ENCODE results near the gene MVB12A.
A peak's percentile ranks its signal among the peaks of the same experiment; 100 is the strongest.

Gene MVB12A

DNA sequence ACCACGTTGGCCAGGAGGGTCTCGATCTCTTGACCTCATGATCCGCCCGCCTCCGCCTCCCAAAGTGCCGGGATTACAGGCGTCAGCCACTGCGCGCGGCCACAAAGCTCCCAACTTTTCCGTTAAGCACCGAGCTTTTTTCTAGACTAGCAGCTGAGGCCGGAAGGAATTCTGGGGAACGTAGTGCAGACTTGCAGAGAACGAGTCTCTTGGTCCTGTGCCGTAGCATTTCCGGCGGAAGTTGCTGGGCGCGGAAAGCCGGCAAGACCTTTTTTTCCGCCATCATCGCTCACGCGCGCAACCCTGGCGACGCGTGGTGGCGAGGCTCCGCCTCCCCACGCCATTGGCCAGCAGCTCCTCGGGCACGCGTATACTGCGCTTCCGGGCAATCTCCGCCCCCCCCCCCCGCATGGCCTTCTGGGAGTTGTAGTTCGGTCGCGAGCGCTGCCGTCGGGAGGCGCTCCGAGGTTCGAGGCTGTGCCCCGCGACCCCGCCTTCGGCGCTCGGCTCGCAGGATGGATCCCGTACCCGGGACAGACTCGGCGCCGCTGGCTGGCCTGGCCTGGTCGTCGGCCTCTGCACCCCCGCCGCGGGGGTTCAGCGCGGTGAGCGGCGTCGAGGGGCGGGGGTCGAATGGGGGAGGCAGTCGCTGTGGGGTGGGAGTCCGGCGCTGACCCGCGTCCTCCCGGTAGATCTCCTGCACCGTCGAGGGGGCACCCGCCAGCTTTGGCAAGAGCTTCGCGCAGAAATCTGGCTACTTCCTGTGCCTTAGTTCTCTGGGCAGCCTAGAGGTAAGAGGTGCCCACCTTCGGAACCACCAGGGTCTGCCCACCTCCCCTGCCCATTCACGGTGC is at the start of gene MVB12A:
TSS of gene MVB12A (plus strand) at position 427 of the 854 bp plus-strand sequence. CDS start at position 516, 89 bp downstream.
- DNase-seq, result peak; percentile 86 to 95 (median 90)

DNA sequence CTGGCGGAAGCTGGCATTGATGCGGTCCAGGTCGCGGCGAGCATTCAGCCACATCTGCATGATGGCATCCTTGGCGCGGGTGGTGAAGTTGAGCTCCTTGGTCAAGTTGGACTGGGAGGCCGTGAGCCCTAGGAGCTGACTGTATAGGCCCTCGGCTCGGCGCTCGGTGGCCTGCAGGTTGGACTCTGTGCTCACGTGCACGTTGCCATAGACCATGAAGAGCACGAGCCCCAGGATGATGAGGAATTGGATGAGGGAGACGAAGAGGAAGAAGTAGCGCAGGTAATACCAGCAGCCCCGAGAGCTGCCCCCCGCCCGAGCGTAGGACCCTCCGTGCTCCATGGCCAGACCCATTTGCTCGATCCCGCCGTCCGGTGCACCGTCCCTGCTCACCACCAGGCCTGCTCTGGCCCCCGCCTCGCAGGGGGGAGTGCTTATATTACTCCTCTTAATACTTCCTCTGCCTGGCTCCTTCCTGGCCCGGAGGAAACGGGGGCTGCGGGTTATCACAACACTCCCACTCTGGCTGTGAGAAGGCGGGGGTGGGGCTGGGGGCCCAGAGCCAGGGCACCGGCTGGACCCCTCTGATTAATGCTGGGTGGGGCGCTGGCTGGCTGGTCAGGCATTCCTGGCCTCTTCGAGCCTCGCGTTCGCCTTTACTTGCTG is 42.8 kb upstream of the MVB12A start, which contains the start of gene PLVAP:
TSS of gene PLVAP (minus strand) at position 408 of the 666 bp plus-strand sequence. CDS start at position 354, 54 bp downstream.
- DNase-seq, result no peak

DNA sequence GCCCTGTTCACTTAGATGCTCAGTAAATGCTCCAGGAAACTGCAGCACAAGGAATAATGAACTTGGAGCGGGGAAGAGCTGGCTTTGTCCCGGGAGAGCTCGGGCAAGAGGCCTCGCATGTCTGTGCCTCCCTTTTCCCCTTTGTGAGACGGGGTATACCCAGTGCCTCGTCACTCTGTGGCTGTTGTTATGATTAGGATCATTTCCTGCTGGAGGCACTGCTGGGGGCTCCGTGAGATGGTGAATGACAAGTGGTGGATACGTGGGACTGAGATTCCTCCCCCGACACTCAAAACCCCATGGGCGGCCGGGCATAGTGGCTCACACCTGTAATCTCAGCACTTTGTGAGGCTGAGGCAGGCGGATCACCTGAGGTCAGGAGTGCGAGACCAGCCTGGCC is 41.6 kb upstream of the MVB12A start:
- no peak for DNase-seq

DNA sequence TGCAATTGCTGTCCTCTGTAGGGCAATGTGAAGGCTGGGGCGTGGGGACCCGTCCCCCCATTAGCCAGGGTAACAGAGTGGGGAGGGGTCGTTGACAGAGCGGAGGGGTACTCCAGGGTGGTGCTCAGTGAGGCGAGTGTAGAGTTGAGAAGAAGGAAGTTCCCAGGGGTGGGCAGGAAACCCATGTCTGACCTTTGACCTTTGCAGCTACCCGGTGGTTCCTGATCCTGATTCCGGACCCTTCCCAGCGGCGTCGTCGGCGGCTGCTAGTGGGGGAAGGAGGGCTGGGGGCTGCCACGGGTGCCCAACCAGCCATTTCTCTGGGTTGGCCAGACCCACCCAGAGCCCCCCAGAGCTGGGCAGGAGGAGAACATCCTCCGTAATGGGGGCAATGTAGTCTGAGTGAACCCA is 40.6 kb upstream of the MVB12A start:
- no peak for DNase-seq

DNA sequence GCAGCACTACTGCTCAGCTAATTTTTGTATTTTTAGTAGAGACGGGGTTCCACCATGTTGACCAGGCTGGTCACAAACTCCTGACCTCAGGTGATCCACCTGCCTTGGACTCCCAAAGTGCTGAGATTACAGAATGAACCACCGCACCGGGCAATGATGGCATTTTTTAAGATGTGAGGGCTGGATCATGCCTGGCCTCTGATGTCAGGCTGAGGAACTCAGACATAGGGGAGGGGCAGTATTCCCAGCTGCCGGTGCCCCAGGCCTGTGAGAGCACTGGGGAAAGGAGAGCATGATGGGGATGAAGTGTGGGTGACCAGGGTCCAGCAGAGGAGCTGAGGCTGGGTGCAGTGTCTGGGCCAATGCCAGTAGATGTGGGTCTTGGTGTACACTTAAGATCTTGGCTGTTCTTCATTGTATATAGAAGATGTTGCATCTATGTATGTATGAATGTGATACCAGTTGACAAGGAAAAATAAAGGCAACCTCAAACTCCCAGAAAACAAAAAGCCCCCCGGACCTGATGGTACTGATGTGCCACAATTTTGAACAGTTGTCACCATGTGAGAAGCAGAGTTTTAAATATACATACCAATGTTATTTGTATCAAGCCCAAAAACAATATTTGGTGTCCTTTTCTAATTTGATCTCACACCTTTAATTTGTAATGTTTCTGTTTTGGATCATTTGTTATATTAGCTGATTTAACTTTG is 39.3 kb upstream of the MVB12A start:
- no peak for DNase-seq

DNA sequence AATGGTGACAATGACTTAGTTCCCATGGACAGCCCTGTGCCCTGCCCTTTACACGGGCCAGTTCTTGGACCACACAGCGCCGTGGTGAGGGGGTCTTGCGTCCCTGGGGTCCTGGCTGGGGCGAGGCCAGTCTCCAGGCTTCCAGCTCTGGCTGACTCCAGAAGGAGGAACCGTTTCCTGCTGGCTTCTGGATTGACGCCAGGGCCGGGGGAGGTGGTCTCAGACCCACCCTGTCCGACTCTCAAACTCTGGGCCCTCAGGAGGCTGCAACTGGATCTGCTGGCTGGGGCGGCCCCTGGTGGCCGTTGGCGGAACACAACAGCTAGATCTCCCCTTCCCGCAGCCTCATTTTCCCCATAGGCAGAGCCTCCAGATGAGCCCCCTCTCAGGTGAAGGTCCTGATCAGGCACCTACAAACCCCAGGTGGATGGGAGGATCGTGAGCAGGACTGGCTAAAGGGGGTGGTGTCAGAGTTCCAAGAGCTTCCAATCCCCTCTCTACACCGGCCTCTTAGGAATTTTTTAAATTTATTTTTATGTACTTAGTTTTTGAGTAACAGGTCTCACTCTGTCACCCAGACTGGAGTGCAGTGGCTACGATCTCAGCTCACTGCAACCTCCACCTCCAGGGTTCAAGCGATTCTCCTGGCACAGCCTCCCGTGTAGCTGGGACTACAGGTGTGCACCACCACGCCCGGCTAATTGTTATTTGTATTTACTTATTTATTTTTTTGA is 33.8 kb upstream of the MVB12A start:
- peak; percentile 16 to 46 (median 42) for DNase-seq

DNA sequence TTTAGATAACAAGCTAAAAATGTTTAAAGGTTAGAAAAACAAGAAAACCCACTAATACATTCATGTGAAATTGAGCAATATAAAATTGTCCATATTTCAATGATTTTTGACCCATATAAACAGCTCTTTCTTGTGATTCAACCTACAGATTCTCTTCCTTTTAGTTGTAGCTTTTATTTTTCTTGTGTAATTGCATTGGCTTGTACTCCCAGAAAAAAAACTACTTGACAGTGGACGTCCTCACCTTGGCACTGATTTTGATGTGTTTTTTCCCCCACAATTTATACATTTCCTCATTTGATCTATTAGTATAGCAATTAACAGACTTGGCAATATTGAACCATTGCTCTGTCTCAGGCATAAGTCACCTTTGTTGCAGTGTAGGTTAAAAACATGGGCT is 30.6 kb upstream of the MVB12A start:
- DNase-seq, result no peak

DNA sequence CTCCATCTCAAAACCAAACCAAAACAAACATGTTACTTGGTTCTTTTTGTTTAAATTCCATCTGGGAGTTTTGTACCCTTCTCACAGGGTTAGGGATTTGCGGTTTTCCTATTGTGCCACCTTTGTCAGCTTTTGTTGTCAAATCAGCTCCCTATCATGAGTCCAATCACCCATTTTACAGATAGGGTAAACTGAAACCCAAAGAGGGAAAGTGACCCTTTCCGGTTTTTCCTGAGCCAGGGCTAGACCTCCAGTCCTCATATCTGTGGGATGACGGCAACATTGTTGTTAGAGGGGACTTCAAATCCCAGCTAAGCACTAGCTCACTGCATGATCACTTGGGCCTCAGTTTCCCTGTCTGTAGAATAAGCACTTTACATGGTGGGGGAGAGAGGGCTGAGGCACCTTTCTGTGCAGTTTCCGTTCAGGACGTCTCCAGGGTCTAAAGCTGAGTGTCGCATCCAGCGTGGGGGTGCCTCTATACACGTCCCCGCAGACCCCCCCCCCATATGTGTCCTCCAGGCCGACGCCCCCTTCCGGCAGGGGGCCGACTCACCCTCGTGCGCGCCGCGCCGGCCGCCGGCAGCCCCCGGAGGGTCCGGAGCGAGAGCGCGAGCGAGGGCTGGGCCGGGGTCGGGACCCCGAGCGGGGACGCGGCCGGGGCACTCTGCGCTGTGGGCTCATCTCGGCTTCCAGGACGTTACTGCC is 29.7 kb upstream of the MVB12A start:
- DNase-seq, result no peak

DNA sequence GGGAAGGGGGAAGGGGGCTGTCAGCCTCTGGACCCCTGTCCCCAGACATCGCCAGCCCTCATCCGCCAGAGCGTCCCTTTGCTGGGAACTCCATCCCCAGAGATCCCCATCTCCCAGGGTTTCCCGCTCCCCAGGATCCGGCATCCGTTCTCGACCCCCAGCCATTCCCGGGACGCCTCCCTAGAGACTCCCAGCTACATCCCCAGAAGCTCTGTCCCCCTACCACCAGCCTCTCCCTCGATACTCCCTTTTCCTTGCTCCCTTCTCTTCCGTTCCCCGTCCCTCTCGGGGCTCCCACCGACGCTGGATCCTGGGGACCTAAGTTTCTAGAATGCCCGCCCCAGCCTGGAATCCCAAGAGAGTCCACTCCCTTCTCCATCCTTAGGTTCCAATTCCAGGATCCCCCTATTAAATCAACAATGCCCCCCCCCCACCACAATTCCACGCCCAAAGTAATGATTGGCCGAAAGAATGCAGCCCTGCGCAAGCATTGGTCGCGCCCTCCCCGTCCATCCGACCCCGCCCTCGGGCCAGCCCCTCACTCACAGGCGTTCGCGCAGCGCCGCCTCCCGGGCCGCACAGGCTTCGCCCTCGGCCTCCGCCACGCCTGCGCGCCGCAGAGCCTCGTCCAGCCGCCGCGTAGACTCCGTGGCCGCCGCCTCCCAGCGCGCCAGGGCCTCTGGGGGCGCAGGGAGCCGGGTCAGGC is 29.0 kb upstream of the MVB12A start:
- peak; percentile 73 to 81 (median 75) for DNase-seq

DNA sequence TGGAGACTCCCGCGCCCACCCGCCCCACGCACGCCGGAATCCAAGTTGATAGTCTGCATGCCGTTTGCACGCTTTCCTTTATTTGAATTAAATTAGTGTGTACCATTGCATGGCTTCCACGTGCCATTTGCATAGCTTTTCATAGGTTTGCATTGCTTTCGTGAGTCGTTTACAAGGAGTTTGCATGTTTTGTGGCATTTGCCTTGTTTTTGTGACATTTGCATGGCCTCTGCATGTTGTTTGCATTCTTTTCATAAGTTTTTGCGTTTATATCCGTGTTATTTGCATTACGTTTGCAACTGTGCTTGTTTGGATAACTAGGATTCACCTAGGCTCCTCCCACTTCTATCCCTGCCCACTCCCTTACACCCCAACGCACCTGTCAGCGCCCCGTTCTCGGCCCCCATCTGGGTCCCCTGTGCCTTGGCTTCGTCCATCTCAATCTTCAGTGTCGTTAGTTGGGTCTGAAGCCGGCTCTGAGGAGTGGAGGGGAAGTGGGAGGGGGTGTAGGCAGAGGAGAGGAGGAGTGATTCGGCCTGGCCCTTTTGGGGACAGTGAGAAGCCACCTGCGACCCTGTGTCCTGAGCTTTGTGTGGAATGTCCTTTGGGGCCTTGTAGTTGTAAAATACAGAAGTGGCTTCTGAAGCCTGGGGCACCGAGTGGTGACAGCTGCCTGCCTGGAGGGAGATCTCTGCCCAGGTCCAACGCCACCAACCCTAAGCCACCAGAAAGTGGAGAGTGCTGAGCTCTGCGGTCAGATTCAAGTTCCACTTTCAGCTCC is 28.3 kb upstream of the MVB12A start:
- DNase-seq, result no peak

DNA sequence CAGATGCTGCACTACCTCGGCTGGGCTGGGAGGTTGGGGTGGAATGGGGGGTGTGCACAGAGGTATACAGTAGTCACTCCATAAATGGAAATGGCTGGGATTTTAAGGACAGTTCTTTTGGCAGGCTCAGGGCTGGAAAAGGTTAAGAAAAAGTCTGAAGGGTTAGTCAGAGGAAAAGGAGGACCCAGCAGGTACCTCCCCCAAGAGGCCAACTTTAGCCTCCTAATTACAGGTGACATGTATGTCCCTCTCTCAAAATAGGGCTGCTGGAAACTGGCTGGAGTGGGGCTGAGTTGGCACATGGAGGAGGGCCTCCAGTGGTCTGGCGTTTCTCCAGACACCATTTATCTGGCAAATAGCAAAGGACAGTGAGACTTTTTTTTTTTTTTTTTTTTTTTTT is 26.8 kb upstream of the MVB12A start:
- DNase-seq, result no peak

DNA sequence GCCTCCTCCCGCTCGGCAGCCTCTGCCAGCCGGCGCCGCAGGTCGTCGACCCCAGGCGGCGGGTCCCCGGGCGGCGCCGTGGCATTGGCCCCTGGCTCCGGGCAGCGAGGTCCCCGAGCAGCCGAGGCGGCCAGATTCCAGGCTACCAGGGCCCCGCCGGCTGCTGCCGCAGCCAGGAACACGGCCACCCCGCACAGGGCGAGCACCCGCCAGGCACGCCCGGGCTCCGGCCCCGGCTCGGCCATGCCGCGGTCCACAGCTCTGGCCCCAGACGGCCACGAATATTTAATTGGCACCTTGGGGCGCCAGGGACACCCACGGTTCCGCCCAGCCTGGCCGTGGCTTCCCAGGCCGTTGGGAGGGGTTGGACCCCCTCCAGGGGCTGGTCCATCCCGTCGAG is 25.9 kb upstream of the MVB12A start, which contains the start of gene CCDC194:
TSS of gene CCDC194 (minus strand) at position 283 of the 400 bp plus-strand sequence. CDS start at position 245, 38 bp downstream.
- no peak for DNase-seq

DNA sequence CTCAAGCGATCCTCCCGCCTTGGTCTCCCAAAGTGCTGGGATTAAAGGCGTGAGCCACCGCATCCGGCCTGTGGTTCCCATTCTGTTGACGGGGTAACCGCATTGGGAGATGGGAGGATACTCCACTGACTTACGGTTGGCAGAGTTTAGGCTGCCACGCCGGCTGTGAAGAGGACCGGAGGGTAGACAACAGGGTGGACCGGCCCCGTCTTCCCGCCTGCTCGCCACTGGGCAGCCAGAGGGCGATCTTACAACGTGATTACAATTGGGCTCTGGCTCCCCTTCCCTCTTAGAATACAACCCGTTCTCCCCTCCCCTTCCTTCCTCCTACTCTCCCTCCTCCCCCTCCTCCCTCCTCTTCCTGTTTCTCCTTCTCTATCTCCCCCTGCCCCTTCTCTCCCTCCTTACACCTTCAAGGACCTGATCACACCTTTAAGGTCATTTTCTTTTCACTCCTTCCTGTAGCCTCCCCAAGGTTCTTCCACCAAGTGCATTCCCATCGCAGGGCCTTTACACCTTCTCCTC is 24.9 kb upstream of the MVB12A start:
- peak; percentile 25 to 55 (median 48) for DNase-seq

DNA sequence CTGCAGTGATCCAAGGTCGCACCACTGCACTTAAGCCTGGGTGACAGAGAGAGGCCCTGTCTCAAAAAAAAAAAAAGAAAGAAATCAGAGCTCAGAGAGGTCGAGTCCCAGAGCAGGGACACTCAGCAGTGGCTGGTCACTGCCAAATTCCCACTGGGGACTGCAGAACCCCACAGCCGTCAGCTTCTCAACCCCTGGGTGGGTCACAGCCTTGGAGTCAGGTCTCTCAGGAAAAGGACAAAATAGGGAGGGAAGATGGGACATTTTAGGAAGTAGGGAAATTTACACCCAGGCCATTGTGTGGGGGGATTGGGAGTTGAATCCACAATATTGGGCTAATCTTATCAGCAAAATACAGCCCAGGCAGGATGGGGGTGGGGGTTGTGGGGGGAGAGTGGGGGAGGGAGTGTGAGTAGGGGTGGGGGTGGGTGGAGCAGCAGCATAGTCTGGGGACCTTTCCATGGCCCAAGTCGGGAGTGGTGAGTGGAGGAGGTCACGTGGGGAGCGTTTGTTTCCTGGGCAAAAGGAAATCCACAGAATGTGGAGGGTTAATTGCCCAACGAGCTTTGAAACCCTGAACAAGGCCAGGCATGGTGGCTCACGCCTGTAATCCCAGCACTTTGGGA is 20.8 kb upstream of the MVB12A start:
- DNase-seq, result no peak

DNA sequence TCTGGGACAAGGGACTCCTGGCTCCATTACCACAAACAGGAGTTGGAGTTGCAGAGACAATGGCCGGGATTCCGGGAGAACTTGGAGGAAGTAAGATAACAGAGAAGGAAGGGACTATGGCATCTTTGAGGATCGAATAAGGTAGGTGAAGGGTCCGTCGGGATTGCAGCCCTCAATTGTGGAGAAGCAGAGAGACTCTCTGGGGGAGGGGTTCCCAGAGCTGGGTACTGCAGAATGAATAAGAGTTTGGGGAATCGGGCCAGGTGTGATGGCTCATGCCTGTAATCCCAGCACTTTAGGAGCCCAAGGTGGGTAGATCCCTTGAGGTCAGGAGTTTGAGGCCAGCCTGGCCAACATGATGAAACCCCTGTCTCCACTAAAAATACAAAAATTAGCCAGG is 18.2 kb upstream of the MVB12A start:
- no peak for DNase-seq

DNA sequence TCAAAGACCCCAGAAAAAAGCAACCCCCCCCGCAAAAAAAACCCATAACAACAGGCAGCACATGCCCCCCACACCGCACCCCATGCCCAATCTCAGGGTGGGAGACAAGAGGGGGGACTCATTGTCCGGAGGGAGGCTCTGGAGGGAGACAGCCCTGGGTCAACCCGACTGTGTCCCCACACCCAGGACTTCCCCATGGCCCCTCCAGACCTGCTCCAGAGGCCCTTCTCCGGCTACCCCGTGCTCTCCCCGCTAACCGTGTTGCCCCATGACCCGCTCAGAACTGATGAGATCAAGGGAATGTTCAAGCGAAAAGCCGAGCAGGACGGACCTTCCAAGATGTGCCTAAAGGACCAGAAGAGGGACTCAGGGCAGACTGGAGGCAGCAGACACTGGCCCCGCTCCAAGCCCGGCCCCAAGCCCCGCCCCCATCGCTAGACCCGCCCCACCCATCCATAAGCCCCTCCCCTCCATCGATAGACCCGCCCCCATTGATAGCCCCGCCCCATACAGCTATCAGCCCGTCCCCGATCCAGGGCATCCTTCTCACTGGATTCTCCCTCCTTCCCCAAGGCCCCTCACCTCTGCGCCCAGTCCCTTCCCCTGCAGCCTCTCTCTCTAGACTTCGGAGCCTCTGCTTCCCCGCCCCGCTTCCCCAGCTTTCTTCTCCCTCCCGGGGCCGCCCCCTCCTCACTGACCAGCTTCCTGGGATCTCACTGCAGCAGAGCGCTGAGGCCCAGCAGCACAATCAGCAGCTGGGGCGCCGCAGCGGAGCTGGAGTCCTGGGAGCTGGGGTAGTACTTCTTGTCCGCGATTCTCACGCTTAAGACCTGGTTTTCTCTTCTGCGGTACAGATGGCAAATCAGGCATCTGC is 16.6 kb upstream of the MVB12A start:
- peak in 3 of 4 experiments; percentile 29 to 48 (median 36) for DNase-seq

DNA sequence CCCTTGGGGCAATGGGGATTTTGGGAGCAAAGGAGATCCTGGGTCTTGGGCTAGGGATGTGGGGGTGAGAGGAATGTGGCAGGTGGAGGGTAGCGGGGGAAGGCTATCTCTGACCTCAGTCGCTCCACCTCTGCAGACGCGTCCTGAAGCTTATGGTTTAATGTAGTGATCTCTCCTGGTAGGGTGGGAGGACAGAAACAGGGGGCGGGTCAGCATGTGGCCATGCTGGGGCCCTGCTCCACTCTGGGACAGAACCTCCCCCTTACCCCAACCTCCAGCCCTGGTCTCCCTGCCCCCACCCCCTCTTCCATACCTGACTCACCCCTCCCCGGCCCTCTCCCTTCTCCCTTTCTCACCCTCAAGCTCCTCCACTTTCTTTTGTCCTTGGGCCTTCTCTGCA is 15.8 kb upstream of the MVB12A start:
- no peak for DNase-seq

DNA sequence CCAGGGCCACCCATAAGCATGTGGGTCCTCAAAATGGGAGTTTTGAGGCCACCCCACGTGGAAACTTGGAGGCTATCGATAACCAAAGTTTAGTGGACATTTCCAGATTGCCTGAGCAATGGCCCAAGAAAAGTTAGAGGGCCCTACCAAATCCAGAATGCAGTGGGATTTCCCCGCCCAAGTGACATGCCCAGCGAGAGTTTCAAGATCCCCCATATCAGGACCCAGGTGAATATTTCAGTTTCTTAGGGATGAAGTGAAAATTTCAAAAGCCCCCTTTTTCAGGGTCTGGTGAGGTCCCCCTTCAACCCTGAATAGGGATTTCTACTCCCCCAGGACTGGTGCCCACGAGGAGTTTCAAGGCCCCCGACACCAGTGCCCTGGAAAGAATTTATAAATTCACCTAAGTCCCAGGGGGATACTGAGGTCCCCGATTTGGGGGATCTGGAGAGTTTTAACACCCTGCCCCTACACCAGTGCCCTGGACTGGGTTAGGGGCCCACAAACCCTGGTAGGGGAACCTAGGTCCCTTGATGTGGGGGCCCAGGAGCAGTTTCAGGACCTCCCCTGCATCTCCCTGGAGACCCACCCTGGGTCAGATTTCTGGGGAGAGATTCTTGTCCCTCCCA is 15.1 kb upstream of the MVB12A start:
- no peak for DNase-seq
